Endothelial cell of umbilical vein (primary cell): ENCODE results near the gene DGCR6. TPM values are rescaled to one million over a fixed set of nuclear protein-coding genes. Genes with fewer than 3 reads are reported as not detected.

ENCODE experiments used
- BruUV-seq: library from RNA; stranded (reverse); fragments of 400-500 nt; replicated peaks from 2 replicates; lab custom pipeline; 2021; lab: Mats Ljungman, UMichigan
- CTCF ChIA-PET: fragments of 300-600, 350-600 bp; sonication (Branson Sonifier 250); formaldehyde crosslinking; loops from one replicate; lab custom pipeline; 2021; ENCODE audit warnings: antibody characterized with exemption, inconsistent platforms; lab: Charles Lee
- POLR2A ChIA-PET: fragments of 300-600, 350-600 bp; sonication (Branson Sonifier 250); formaldehyde crosslinking; loops from one replicate; lab custom pipeline; 2021; ENCODE audit warnings: antibody characterized with exemption, inconsistent platforms; lab: Charles Lee
- DNase-seq: peaks from one replicate; pipeline ENCODE4 v3.0.0-alpha.2; 2011; ENCODE audit warnings: low read depth, low spot score
- FAIRE-seq: peaks from 2 replicates; lab custom pipeline; 2011; peaks lifted over from hg19 to GRCh38; lab: Jason Lieb, UNC
- H2AFZ ChIP-seq: 2 replicates; pipeline ENCODE4 v1.6.0; 2012; ENCODE audit warnings: low read depth, low read length, control low read depth, inconsistent platforms
- H3K27ac ChIP-seq: 2 replicates; pipeline ENCODE4 v1.5.1; 2011; ENCODE audit warnings: low read depth, mild to moderate bottlenecking, control low read depth, low read length, moderate library complexity; ENCODE audit not compliant: insufficient read depth
- H3K27me3 ChIP-seq, 2 experiments: 2 replicates each; pipeline versions ENCODE4 v1.6.0 to v1.6.1; 2011; ENCODE audit warnings: low read length in 2 of 2, mixed read lengths in 1 of 2; ENCODE audit not compliant: control insufficient read depth in 2 of 2, insufficient read depth in 2 of 2
- H3K36me3 ChIP-seq, 2 experiments: 2 replicates in 1 of 2; 3 replicates in 1 of 2; pipeline ENCODE4 v1.5.1; 2011; ENCODE audit warnings: low read length in 2 of 2, mild to moderate bottlenecking in 1 of 2, moderate library complexity in 1 of 2; ENCODE audit not compliant: control insufficient read depth in 2 of 2, insufficient read depth in 2 of 2; ENCODE audit errors: extremely low read depth in 1 of 2
- H3K4me1 ChIP-seq: 3 replicates; pipeline ENCODE4 v1.5.1; 2011; ENCODE audit warnings: mild to moderate bottlenecking, low read length; ENCODE audit not compliant: control insufficient read depth, insufficient read depth; ENCODE audit errors: extremely low read depth
- H3K4me2 ChIP-seq: 2 replicates; pipeline ENCODE4 v1.6.1; 2011; ENCODE audit warnings: low read length, control low read depth, mixed read lengths; ENCODE audit not compliant: insufficient read depth
- H3K4me3 ChIP-seq, 3 experiments: fragments of 200-600 bp in 1 of 3; sonication (generic), shearing (Covaris generic) in 1 of 3; replicated peaks in 1 of 3; 2 replicates each; pipeline ENCODE4 v1.5.1; 2011 to 2016; ENCODE audit warnings: control low read depth in 3 of 3, low read length in 3 of 3, mild to moderate bottlenecking in 2 of 3, inconsistent platforms in 1 of 3, low read depth in 1 of 3, moderate library complexity in 1 of 3; ENCODE audit not compliant: insufficient read depth in 1 of 3
- H3K79me2 ChIP-seq: 2 replicates; pipeline ENCODE4 v1.6.0; 2012; ENCODE audit warnings: low read length, inconsistent platforms; ENCODE audit not compliant: control insufficient read depth, insufficient read depth
- H3K9ac ChIP-seq: replicated peaks from 2 replicates; pipeline ENCODE3; 2011; ENCODE audit warnings: low read length, control low read depth; ENCODE audit not compliant: insufficient read depth; ENCODE audit errors: extremely low read depth
- H3K9me1 ChIP-seq: replicated peaks from 3 replicates; pipeline ENCODE4 v1.6.0; 2011; ENCODE audit warnings: mild to moderate bottlenecking, low read length; ENCODE audit not compliant: control insufficient read depth, insufficient read depth; ENCODE audit errors: extremely low read depth
- H3K9me3 ChIP-seq: replicated peaks from 2 replicates; pipeline ENCODE4 v1.5.1; 2012; ENCODE audit warnings: low read length, inconsistent platforms; ENCODE audit not compliant: control insufficient read depth, insufficient read depth
- H4K20me1 ChIP-seq: replicated peaks from 2 replicates; pipeline ENCODE3; 2011; ENCODE audit warnings: mild to moderate bottlenecking, low read length; ENCODE audit not compliant: control insufficient read depth, insufficient read depth; ENCODE audit errors: extremely low read depth
- CTCF ChIP-seq, 2 donors: IDR thresholded peaks; 1 replicate in 1 of 2; 2 replicates in 1 of 2; pipeline ENCODE4 v1.5.1; 2011; ENCODE audit warnings: low read length in 2 of 2, mild to moderate bottlenecking in 2 of 2, moderate library complexity in 2 of 2, control low read depth in 1 of 2, inconsistent platforms in 1 of 2, low read depth in 1 of 2; ENCODE audit not compliant: insufficient read depth in 1 of 2; ENCODE audit errors: extremely low read depth in 1 of 2
- EZH2 ChIP-seq: IDR thresholded peaks from 2 replicates; pipeline ENCODE4 v1.6.1; 2012; ENCODE audit warnings: borderline replicate concordance, low read depth, mild to moderate bottlenecking, moderate library complexity, low read length, inconsistent platforms; ENCODE audit not compliant: severe bottlenecking
- FOS ChIP-seq: IDR thresholded peaks from 2 replicates; pipeline ENCODE4 v1.6.1; 2011; ENCODE audit warnings: mild to moderate bottlenecking, low read length, moderate library complexity, borderline replicate concordance; ENCODE audit not compliant: insufficient read depth
- GATA2 ChIP-seq: IDR thresholded peaks from 2 replicates; pipeline ENCODE4 v1.7.0; 2011; ENCODE audit warnings: low read depth, mild to moderate bottlenecking, moderate library complexity, mixed read lengths, low read length; ENCODE audit not compliant: insufficient read length, insufficient read depth
- JUN ChIP-seq: IDR thresholded peaks from 2 replicates; pipeline ENCODE4 v1.6.1; 2011; ENCODE audit warnings: borderline replicate concordance, low read depth; ENCODE audit not compliant: insufficient read length, insufficient read depth
- MAX ChIP-seq: IDR thresholded peaks from 2 replicates; pipeline ENCODE4 v1.6.1; 2011; ENCODE audit not compliant: insufficient read depth, insufficient read length
- MYC ChIP-seq: IDR thresholded peaks from one replicate; pipeline ENCODE4 v1.6.1; 2011; ENCODE audit warnings: mild to moderate bottlenecking, low read depth, low read length
- POLR2A ChIP-seq: IDR thresholded peaks from 2 replicates; pipeline ENCODE4 v1.6.1; 2012; ENCODE audit warnings: low read depth, mild to moderate bottlenecking, control low read depth, low read length
- POLR2AphosphoS5 ChIP-seq: IDR thresholded peaks from 2 replicates; pipeline ENCODE4 v1.6.1; 2012; ENCODE audit warnings: low read depth, mild to moderate bottlenecking, control low read depth, low read length, moderate library complexity; ENCODE audit not compliant: insufficient read depth
- dilution Hi-C: fragments of 300-500 bp; cut with MboI; formaldehyde crosslinking; loops from one replicate; pipeline ENCODE4 v1.15.0; 2019; ENCODE audit warnings: low sequenced_read_pairs; ENCODE audit not compliant: extremely low pct_ligation_motif_present
- intact Hi-C: fragments of 100-400 bp; cut with micrococcal nuclease; formaldehyde crosslinking; loops from one replicate; pipeline ENCODE4 v1.10.0; 2022
- polyA plus RNA-seq, 4 experiments: library from polyadenylated mRNA; depleted of rRNA in 3 of 4; stranded (reverse) in 3 of 4; unstranded in 1 of 4; fragments of >200 nt; gene quantifications; 2 replicates each; pipeline versions ENCODE4 v1.2.1 to v1.2.3, GENCODE V29; 2011 to 2012; ENCODE audit warnings: missing spikeins in 1 of 4
- total RNA-seq: library from RNA; stranded (reverse); gene quantifications from 2 replicates; pipeline ENCODE4 v1.2.3, GENCODE V29; 2021

The DGCR6 gene
- total and polyA plus RNA-seq, 2 donors (not counting 3 experiments of a cell fraction or from before 2014, with no cell fraction given), result 0.95 to 1.1 TPM

GRCh38 chr22:18906896-18907295, 776 bp downstream of the DGCR6 start:
- Histone ChIP-seq H3K27ac (no peak overlapping the region), H3K27me3 (no peaks in the 10 kb centered on the region), H3K9me3 (no peaks in the 10 kb centered on the region), H3K79me2 (no peaks in the 10 kb centered on the region), H4K20me1 (no peaks in the 10 kb centered on the region), H3K9me1 (no peaks in the 10 kb centered on the region), H3K9ac (no peak overlapping the region), H2AFZ (no peak overlapping the region), H3K4me3 (no peak overlapping the region), H3K4me1 (no peaks in the 10 kb centered on the region), H3K36me3 (no peaks in the 10 kb centered on the region), H3K4me2 (no peak overlapping the region)
- no TSS peak for BruUV-seq
- no peak for TF ChIP-seq POLR2A
- no peak for TF ChIP-seq GATA2
- no peak for TF ChIP-seq CTCF (IDR thresholded peaks at IDR 0.05; ENCODE audit: extremely low read depth in 1 of 2, insufficient read depth in 1 of 2, low read depth in 1 of 2, low read length in 2 of 2)
- TF ChIP-seq MYC, result no peak
- TF ChIP-seq JUN, result no peak
- no peak for TF ChIP-seq EZH2
- TF ChIP-seq MAX, result no peak
- no peak for TF ChIP-seq POLR2AphosphoS5
- no peak for TF ChIP-seq FOS
- POLR2A ChIA-PET, result no interaction called here
- FAIRE-seq (no peak), DNase-seq (no peak)
- CTCF ChIA-PET, result interaction anchor here (1.3 kb wide), 1 partner anchor 16 kb away, joined by 4 read pairs; no protein-coding TSS in a partner anchor
- intact Hi-C loops, result no loop called here
- dilution Hi-C loops, result no loop called here
